ENCODE data around the gene ALPL. TPM values are rescaled to one million over a fixed set of nuclear protein-coding genes. Genes with fewer than 3 reads are reported as not detected.

ALPL gene
- total and polyA plus RNA-seq, 9 donors, result 1.2 to 9.2 (median 3.8) TPM

DNA sequence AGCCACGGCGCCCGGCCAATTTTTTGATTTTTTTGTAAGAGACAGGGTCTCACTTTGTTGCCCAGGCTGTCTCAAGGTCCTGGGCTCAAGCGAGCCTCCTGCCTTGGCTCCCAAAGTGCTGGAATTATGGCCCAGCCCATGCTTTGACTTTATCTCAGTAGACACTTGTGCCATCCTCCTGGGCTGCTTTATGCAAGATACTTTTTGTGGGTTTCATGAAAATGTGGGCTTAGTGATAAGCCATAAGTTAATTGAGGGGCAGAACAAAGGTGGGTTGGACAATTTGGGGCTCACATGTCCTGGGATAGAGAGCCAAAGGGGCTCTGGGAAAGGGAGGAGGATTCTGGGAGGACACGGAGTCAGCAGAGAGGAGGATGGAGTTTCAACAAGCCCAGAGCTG is 22.0 kb downstream of the ALPL start:
- no peak overlapping the region for H3K4me3 ChIP-seq
- no peaks in the 10 kb centered on the region for H3K4me1 ChIP-seq (ENCODE audit: insufficient read depth)
- 91 to 97% (median 94%) methylated on average over 5 of the region's 5 CpGs for WGBS, 3 donors
- no peaks in the 10 kb centered on the region for H3K27me3 ChIP-seq
- TF ChIP-seq, protein P1, sequence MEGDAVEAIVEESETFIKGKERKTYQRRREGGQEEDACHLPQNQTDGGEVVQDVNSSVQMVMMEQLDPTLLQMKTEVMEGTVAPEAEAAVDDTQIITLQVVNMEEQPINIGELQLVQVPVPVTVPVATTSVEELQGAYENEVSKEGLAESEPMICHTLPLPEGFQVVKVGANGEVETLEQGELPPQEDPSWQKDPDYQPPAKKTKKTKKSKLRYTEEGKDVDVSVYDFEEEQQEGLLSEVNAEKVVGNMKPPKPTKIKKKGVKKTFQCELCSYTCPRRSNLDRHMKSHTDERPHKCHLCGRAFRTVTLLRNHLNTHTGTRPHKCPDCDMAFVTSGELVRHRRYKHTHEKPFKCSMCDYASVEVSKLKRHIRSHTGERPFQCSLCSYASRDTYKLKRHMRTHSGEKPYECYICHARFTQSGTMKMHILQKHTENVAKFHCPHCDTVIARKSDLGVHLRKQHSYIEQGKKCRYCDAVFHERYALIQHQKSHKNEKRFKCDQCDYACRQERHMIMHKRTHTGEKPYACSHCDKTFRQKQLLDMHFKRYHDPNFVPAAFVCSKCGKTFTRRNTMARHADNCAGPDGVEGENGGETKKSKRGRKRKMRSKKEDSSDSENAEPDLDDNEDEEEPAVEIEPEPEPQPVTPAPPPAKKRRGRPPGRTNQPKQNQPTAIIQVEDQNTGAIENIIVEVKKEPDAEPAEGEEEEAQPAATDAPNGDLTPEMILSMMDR (IDR thresholded peaks at IDR 0.05), result no peak
- TF ChIP-seq EP300 (IDR thresholded peaks at IDR 0.05) (no peak), POLR2A (IDR thresholded peaks at IDR 0.05) (no peak)
- no peaks in the 10 kb centered on the region for H3K36me3 ChIP-seq
- H3K9me3 ChIP-seq, result no peaks in the 10 kb centered on the region
- no peak for DNase-seq
- intact Hi-C loops (cut with DNase I), result no loop called here
- H3K27ac ChIP-seq, result no peak overlapping the region

DNA sequence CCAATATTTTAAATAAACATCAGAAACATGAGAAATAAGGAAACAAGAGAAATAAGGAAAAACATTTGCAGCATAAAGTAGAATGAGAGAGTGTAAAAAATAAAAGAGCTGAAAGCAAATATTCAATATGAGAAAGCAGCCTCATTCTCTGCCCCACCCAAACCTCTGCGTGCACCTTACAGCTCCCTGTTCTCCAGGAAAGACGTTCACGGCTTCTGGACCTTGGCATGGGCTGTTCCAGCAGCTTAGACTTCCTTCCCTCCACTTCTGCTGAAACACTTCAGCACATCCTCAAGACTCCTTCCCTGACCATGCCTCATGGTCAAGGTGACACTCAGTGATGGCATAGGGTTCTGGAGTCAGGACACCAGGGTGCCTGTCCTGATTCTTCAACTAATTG is 23.3 kb downstream of the ALPL start:
- H3K27ac ChIP-seq, result no peak overlapping the region
- peaks cover 1% of the 10 kb centered on the region for H3K4me1 ChIP-seq (ENCODE audit: insufficient read depth)
- H3K36me3 ChIP-seq, result no peaks in the 10 kb centered on the region
- DNase-seq, result no peak
- TF ChIP-seq, protein P1 (IDR thresholded peaks at IDR 0.05), result no peak
- no peak for TF ChIP-seq EP300 (IDR thresholded peaks at IDR 0.05)
- TF ChIP-seq POLR2A (IDR thresholded peaks at IDR 0.05), result no peak
- intact Hi-C loops (cut with DNase I), result no loop called here
- no peak overlapping the region for H3K4me3 ChIP-seq
- 68 to 76% (median 74%) methylated on average over 3 of the region's 3 CpGs for WGBS, 3 donors
- H3K27me3 ChIP-seq, result no peaks in the 10 kb centered on the region
- no peaks in the 10 kb centered on the region for H3K9me3 ChIP-seq

DNA sequence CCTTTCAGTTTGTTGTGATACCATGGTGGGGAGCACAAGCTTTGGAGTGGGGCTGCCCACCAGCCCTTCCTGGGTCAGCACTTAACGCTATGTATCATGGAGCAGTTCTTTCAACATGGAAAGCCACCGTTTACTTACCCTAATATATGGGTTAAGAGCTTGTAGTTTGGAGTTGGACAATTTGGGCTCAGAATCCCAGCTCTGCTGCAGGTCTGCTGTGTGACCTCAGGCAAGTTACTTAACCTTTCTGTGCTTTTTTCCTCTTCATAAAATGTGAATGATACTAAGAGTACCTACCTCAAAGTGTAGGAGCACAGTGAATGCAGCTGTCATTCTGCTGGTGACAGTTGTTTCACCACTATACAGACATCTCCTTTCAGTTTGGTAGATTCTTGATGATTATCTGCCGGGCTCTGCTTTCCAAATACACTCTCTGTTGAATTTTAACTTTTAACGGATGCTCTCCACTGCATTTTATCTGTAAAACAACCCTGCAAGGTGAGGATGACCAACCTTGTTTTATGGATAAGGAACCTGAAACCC is 23.8 kb downstream of the ALPL start:
- H3K4me1 ChIP-seq (ENCODE audit: insufficient read depth), result peaks cover 7% of the 10 kb centered on the region
- no peak for TF ChIP-seq POLR2A (IDR thresholded peaks at IDR 0.05)
- TF ChIP-seq, protein P1 (IDR thresholded peaks at IDR 0.05), result no peak
- TF ChIP-seq EP300 (IDR thresholded peaks at IDR 0.05), result no peak
- H3K36me3 ChIP-seq, result no peaks in the 10 kb centered on the region
- no peaks in the 10 kb centered on the region for H3K9me3 ChIP-seq
- no peak overlapping the region for H3K27ac ChIP-seq
- WGBS, 3 donors, result 74 to 78% (median 75%) methylated on average over 4 of the region's 4 CpGs
- H3K4me3 ChIP-seq, result no peak overlapping the region
- DNase-seq, result no peak
- intact Hi-C loops (cut with DNase I), result no loop called here
- no peaks in the 10 kb centered on the region for H3K27me3 ChIP-seq

DNA sequence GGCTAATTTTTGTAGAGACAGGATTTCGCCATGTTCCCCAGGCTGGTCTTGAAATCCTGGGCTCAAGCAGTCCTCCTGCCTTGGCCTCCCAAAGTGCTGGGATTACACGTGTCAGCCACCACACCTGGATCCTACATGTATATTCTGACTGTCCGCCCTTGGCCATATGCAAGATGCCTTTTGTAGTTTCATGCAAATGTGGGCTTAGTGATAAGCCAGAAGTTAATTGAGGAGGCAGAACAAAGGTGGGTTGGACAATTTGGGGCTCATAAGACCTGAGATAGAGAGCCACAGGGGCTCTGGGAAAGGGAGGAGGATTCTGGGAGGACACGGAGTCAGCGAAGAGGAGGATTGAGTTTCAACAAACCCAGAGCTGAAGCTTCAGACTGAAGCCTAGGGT is 24.9 kb downstream of the ALPL start:
- Histone ChIP-seq H3K4me3 (no peak overlapping the region), H3K36me3 (no peaks in the 10 kb centered on the region), H3K9me3 (no peaks in the 10 kb centered on the region), H3K27ac (no peak overlapping the region), H3K27me3 (no peaks in the 10 kb centered on the region), H3K4me1 (ENCODE audit: insufficient read depth) (peaks cover 11% of the 10 kb centered on the region)
- TF ChIP-seq EP300 (IDR thresholded peaks at IDR 0.05) (no peak), POLR2A (IDR thresholded peaks at IDR 0.05) (no peak)
- TF ChIP-seq, protein P1 (IDR thresholded peaks at IDR 0.05), result no peak
- WGBS, 3 donors, result 91 to 94% (median 93%) methylated on average over 5 of the region's 5 CpGs
- DNase-seq, result no peak
- intact Hi-C loops (cut with DNase I), result no loop called here

Measured in ovary (tissue), 9 donors.